RWPE2 (cell line): ENCODE results near the gene DRAP1.
"Not testable (repeated sequence)": the region's sequence is repeated elsewhere in the genome, so short reads cannot be mapped to it uniquely, and the experiment has no call there.

ENCODE experiments used
- ATAC-seq: fragments of 200-7000 bp; cut with Tn5 transposase; 3 replicates; pipeline ENCODE4 v1.9.1; 2021; ENCODE audit warnings: low read depth
- DNase-seq: peaks from one replicate; pipeline ENCODE4 v3.0.0-alpha.2; 2020; ENCODE audit warnings: low spot score
- H3K27ac ChIP-seq: fragments of 450-650 bp; 2 replicates; pipeline ENCODE4 v1.5.1; 2017; ENCODE audit warnings: mild to moderate bottlenecking; ENCODE audit not compliant: poor library complexity, severe bottlenecking
- H3K27me3 ChIP-seq: fragments of 250-450 bp; sonication (Bioruptor Pico); 2 replicates; pipeline ENCODE4 v1.5.1; 2021; ENCODE audit warnings: mild to moderate bottlenecking, moderate library complexity; ENCODE audit not compliant: insufficient read depth, poor library complexity, severe bottlenecking
- H3K36me3 ChIP-seq: fragments of 250-450 bp; sonication (Bioruptor Pico); 2 replicates; pipeline ENCODE4 v1.5.1; 2020; ENCODE audit warnings: low read depth, mild to moderate bottlenecking, moderate library complexity
- H3K4me1 ChIP-seq: fragments of 250-450 bp; sonication (Bioruptor Pico); 2 replicates; pipeline ENCODE4 v1.5.1; 2021; ENCODE audit warnings: mild to moderate bottlenecking, moderate library complexity; ENCODE audit not compliant: insufficient read depth, poor library complexity, severe bottlenecking
- H3K4me3 ChIP-seq: fragments of 250-450 bp; sonication (Bioruptor Pico); 2 replicates; pipeline ENCODE4 v1.5.1; 2021; ENCODE audit warnings: mild to moderate bottlenecking, moderate library complexity; ENCODE audit not compliant: severe bottlenecking
- H3K9me3 ChIP-seq: fragments of 250-450 bp; sonication (Bioruptor Pico); 2 replicates; pipeline ENCODE4 v1.5.1; 2021; ENCODE audit warnings: mild to moderate bottlenecking, moderate library complexity; ENCODE audit not compliant: severe bottlenecking
- CTCF ChIP-seq: fragments of 450-650 bp; IDR thresholded peaks from one replicate; pipeline ENCODE4 v1.5.1; 2017; ENCODE audit warnings: mild to moderate bottlenecking, moderate library complexity; ENCODE audit not compliant: poor library complexity, severe bottlenecking

The DRAP1 gene

GRCh38 chr11:65891219-65892136 lies 27.7 kb upstream of the DRAP1 start:
- peak; percentile 2 for ATAC-seq

GRCh38 chr11:65892137-65892540 lies 27.1 kb upstream of the DRAP1 start:
- peak; percentile 18 for TF ChIP-seq CTCF
- not testable (repeated sequence) for H3K9me3 ChIP-seq, H3K27me3 ChIP-seq, DNase-seq
- Histone ChIP-seq H3K4me1 (peaks cover 18% of the 10 kb centered on the region), H3K27ac (peak overlapping the region; percentile 96), H3K4me3 (peak overlapping the region; percentile 45), H3K36me3 (peaks cover 47% of the 10 kb centered on the region)
- ATAC-seq: peak; percentile 0; the same call in 1 of the 3 replicates

More at GRCh38 chr11:65891219-65892136, 27.7 kb upstream of the DRAP1 start:
- Histone ChIP-seq H3K36me3 (peaks cover 47% of the 10 kb centered on the region), H3K9me3 (no peaks in the 10 kb centered on the region), H3K4me3 (peak overlapping the region; percentile 45), H3K27me3 (no peaks in the 10 kb centered on the region), H3K27ac (peak overlapping the region; percentile 96), H3K4me1 (peaks cover 11% of the 10 kb centered on the region)
- peak; percentile 35 for TF ChIP-seq CTCF
- no peak for DNase-seq

- Histone ChIP-seq H3K36me3 (peaks cover 52% of the 10 kb centered on the region), H3K4me1 (peaks cover 22% of the 10 kb centered on the region), H3K9me3 (no peaks in the 10 kb centered on the region), H3K4me3 (no peak overlapping the region), H3K27me3 (no peaks in the 10 kb centered on the region), H3K27ac (peak overlapping the region; percentile 96)
- ATAC-seq (no peak), DNase-seq (no peak)
- TF ChIP-seq CTCF: no peak
These were observed 26.4 kb upstream of the DRAP1 start for GRCh38 chr11:65892661-65893317.

GRCh38 chr11:65894034-65894591 lies 25.1 kb upstream of the DRAP1 start:
- H3K4me3 ChIP-seq: no peak overlapping the region
- peaks cover 64% of the 10 kb centered on the region for H3K36me3 ChIP-seq
- DNase-seq (no peak), ATAC-seq (no peak)
- no peaks in the 10 kb centered on the region for H3K27me3 ChIP-seq
- peaks cover 27% of the 10 kb centered on the region for H3K4me1 ChIP-seq
- H3K9me3 ChIP-seq: no peaks in the 10 kb centered on the region
- no peak for TF ChIP-seq CTCF
- peak overlapping the region; percentile 96 for H3K27ac ChIP-seq
